ENCODE results near the gene NFIX. TPM values are rescaled to one million over a fixed set of nuclear protein-coding genes. Genes with fewer than 3 reads are reported as not detected.
A peak's percentile ranks its signal among the peaks of the same experiment; 100 is the strongest.

The NFIX gene
- total RNA-seq, 1 donor from 2014 or later = 76.5 TPM

DNA sequence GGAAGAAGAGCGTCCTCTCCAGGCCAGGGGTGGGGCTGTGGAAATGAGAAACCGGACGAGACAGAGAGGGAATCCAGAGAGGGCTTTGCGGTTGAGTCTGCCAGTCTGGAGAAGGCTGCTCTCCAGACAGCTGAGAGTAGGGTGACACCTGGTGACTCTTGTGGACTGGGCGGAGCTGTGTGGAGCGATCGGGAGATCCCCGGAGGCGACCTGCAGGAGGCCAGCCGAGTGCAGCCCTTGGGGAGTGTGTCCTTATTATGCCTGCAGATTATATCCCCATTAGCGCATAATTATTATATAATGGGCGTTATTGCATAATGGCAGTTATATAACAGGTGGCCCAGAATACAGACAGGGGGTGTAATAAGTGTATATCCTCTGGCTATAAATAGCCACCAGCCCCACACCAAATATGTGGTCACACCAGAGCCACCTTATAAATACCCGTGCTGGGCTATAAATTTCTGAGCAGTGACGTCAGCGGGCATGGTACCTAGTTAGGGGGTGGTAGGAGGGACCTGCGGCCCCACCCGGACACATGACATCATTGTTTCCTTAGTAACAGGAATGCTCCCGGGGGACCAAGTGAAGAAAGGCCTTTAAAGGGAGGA is 41.2 kb downstream of the NFIX start:
- no peaks in the 10 kb centered on the region for H3K9me3 ChIP-seq
- H3K36me3 ChIP-seq = no peaks in the 10 kb centered on the region
- peaks cover 55 to 94% of the 10 kb centered on the region in 2 donors for H3K4me1 ChIP-seq
- TF ChIP-seq, protein P1, sequence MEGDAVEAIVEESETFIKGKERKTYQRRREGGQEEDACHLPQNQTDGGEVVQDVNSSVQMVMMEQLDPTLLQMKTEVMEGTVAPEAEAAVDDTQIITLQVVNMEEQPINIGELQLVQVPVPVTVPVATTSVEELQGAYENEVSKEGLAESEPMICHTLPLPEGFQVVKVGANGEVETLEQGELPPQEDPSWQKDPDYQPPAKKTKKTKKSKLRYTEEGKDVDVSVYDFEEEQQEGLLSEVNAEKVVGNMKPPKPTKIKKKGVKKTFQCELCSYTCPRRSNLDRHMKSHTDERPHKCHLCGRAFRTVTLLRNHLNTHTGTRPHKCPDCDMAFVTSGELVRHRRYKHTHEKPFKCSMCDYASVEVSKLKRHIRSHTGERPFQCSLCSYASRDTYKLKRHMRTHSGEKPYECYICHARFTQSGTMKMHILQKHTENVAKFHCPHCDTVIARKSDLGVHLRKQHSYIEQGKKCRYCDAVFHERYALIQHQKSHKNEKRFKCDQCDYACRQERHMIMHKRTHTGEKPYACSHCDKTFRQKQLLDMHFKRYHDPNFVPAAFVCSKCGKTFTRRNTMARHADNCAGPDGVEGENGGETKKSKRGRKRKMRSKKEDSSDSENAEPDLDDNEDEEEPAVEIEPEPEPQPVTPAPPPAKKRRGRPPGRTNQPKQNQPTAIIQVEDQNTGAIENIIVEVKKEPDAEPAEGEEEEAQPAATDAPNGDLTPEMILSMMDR (IDR thresholded peaks at IDR 0.05) = peak in 2 of 3 experiments; percentile 25 to 30
- peak overlapping the region; percentile 95 to 97 for H3K27ac ChIP-seq
- intact Hi-C loops (cut with DNase I) = no loop called here
- peak in 1 of 2 donors; percentile 95 for DNase-seq (ENCODE audit: low spot score in 2 of 2)
- H3K27me3 ChIP-seq = no peaks in the 10 kb centered on the region
- peak overlapping the region in 1 of 2 donors; percentile 9 for H3K4me3 ChIP-seq

DNA sequence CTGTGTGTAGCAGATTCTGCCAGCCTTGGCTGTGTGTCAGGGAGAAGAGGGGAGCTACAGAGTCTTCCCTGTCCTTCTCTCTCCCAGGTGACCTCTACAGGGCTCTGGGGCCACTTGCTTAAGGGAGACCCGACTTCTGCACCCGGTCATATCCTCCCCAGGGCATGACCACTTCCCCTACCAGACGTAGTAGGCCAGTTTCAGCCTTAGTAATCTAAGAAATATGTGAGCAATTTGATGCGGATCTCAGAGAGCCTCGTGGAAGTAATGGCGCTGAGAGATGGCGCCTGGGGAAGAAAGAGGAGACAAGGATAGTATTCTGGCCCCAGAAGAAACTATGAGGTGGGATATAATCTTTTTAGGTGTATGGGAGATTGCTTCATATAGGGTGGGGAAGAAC is 41.9 kb downstream of the NFIX start:
- Histone ChIP-seq H3K4me3 (peak overlapping the region in 1 of 2 donors; percentile 9), H3K4me1 (peaks cover 55 to 92% of the 10 kb centered on the region in 2 donors), H3K27me3 (no peaks in the 10 kb centered on the region), H3K36me3 (no peaks in the 10 kb centered on the region), H3K9me3 (no peaks in the 10 kb centered on the region), H3K27ac (peak overlapping the region; percentile 95 to 97)
- TF ChIP-seq, protein P1 (IDR thresholded peaks at IDR 0.05) = no peak
- intact Hi-C loops (cut with DNase I) = loop anchor here (1.0 kb wide), 1 partner anchor 16 kb away; no protein-coding TSS in a partner anchor
- peak in 1 of 2 donors; percentile 79 for DNase-seq (ENCODE audit: low spot score in 2 of 2)

DNA sequence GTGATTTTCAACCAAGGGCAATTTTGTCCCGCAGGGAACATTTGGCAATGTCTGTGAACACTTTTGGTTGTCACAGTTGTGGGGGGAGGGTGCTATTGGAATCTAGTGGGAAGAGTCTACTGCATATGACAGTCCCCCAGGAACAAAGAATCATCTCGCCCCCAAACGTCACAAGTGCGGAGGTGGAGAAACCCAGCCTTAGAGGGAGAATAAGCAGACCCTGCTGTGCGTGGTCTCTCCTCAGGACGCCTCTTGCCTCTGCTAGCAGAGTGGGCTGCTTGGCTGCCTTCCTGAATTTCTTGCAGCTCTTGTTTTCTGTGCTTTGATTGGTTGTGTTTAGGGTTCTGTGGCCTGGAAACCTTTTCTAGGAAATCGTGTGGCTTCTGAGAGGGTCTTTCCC is 42.5 kb downstream of the NFIX start:
- Histone ChIP-seq H3K27me3 (no peaks in the 10 kb centered on the region), H3K36me3 (no peaks in the 10 kb centered on the region), H3K4me1 (peaks cover 49 to 90% of the 10 kb centered on the region in 2 donors), H3K27ac (peak overlapping the region; percentile 95 to 97), H3K4me3 (no peak overlapping the region), H3K9me3 (no peaks in the 10 kb centered on the region)
- TF ChIP-seq, protein P1 (IDR thresholded peaks at IDR 0.05) = no peak
- intact Hi-C loops (cut with DNase I) = loop anchor here (1.0 kb wide), 1 partner anchor 16 kb away; no protein-coding TSS in a partner anchor
- DNase-seq (ENCODE audit: low spot score in 2 of 2) = no peak

DNA sequence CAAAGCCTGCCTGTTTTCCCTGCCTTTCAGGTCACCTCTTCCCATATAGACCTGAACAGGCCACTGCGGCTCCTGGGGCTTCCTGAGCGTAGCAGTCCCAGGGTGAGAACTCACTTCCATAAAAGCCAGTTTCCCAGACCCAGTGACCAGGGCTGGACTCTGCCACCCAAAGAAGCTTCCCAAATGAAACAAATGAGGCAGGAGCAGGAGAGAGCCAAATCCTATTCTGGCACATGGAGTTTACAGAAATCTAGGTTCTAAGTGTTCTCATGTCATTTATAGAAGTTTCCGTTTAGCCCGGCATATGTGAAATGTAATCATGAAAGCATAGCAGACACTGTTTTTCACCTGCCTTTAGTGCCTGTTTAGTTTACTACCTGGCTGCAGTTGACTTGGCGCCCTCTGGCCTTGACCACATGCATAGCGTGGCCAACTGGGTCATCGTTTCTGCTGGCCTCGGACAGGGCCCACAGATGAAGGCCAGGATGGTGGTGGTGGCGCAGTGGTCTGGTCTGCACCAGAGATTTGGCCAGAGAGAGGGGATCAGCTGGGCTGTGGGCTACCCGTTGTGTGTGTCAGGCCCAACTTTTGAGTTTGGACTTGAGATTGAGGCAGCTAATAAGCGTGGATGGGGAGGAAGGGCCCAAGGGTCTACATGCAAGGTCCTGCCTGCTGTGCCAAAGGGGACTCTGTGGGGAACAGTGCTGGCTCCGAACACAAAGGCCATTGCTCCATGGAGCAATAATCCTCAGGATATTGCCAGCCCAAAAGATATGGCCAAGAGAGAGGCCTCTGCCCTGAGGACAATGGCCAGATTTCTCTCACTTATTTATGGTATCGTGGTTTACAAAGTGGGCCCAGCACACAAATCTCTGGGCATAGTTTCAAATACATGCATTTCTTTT is 43.3 kb downstream of the NFIX start:
- TF ChIP-seq, protein P1 (IDR thresholded peaks at IDR 0.05) = no peak
- DNase-seq (ENCODE audit: low spot score in 2 of 2) = no peak
- intact Hi-C loops (cut with DNase I) = no loop called here
- H3K27ac ChIP-seq = peak overlapping the region; percentile 95 to 97
- no peak overlapping the region for H3K4me3 ChIP-seq
- no peaks in the 10 kb centered on the region for H3K36me3 ChIP-seq
- peaks cover 43 to 90% of the 10 kb centered on the region in 2 donors for H3K4me1 ChIP-seq
- no peaks in the 10 kb centered on the region for H3K27me3 ChIP-seq
- H3K9me3 ChIP-seq = no peaks in the 10 kb centered on the region

DNA sequence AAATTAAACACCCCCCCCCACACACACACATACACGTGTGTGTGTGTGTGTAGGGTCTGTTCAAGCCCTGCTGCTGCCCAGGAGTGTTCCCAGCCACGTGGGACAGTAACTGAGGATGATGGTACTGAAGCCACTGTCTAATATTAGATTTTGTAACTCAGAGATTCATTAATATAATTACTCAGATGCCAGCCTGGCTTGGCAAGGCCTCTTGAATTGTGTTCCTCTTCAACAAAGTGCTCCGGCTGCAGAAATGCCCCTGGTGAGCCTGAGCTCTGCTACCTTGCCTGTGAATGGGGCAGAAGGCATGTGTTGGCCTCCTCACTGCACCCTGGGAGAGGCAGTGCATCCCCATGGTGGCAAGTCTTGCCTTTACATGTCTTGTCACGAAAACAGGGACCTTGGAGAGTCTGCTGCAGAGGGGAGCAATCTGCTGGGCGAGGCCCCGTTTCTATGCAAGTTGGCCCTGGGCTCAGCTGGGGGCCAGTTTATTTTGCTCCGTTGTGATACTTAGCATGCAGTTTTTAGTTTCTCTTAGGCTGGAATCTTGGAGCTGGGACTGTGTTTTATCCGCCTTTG is 44.0 kb downstream of the NFIX start:
- Histone ChIP-seq H3K4me3 (no peak overlapping the region), H3K27me3 (no peaks in the 10 kb centered on the region), H3K36me3 (no peaks in the 10 kb centered on the region), H3K27ac (peak overlapping the region; percentile 95 to 97), H3K4me1 (peaks cover 40 to 86% of the 10 kb centered on the region in 2 donors), H3K9me3 (no peaks in the 10 kb centered on the region)
- TF ChIP-seq, protein P1 (IDR thresholded peaks at IDR 0.05) = no peak
- intact Hi-C loops (cut with DNase I) = no loop called here
- DNase-seq (ENCODE audit: low spot score in 2 of 2) = no peak
